ENCODE measurements around the gene HEXD. TPM values are rescaled to one million over a fixed set of nuclear protein-coding genes. Genes with fewer than 3 reads are reported as not detected.

Gene HEXD
- polyA plus RNA-seq, 3 donors, result 25.8 to 29.9 (median 28.5) TPM

DNA sequence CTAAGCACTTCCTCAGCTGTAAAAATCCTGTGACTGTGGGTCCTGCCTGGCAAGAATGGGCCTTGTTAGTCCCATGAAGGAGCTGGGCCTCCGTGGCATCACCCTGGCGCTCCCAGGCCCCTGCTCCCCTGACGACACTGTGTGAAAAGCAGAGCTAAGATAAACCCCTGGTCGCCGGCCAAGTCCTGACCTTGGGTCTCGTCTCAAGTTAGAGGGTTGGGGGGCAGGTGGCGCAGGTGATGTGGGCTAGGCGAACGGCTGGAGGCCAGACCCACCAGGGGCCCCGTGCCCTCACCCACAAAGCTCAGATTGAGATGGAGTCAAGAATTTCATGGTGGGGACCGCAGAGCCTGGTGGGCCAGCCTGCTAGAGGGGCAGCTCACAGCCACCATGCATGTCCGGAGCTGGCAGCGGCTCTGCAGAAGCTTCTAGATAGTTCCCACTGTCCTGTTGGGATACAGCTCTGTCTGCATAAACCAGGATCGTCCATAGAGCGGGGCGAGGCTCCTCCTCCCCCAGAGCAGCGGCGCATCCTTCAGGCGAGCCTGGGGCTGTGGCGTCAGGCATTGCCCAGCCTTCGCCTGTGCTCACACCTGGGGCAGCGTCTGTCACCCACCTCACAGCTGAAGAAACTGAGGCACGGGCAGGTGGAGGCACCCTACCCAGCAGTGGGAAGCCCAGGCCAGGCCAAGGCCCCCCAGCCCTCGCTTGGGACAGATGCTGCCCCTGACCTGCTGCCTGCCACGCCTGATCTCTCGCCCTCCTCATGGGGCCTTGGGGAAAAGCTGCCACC is 20.4 kb downstream of the HEXD start:
- no peak for DNase-seq (ENCODE audit: low read depth in 3 of 3, low spot score in 2 of 3)

DNA sequence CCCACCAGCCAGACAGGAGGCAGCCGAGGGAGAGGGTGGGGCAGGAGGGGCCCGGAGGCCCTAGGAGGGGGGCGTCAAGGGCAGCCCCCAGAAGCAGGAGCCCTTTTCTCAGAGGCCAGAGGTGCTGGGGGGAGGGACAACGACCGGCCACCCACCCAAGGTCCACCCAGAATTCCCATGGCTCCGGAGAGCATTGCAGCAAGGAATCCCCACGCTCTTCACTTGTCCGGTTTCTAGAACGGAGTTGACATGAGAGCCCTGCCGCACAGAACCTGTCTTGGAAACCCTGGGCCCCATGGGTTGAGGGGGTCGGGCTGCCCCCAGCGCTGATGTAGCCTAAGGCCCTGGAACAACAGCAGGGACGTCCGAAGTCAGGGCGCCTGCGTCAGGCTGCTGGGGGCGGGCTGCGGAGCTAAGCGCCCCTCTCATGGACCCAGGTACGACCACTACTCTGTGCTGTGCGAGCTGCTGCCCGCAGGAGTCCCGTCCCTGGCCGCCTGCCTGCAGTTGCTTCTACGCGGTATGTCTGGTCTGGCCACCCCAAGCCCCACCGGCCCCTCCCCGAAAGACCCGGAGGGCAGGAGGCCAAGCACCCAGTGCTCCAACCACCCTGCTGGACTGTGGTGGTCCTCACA is 21.2 kb downstream of the HEXD start:
- no peak for DNase-seq (ENCODE audit: low read depth in 3 of 3, low spot score in 2 of 3)

DNA sequence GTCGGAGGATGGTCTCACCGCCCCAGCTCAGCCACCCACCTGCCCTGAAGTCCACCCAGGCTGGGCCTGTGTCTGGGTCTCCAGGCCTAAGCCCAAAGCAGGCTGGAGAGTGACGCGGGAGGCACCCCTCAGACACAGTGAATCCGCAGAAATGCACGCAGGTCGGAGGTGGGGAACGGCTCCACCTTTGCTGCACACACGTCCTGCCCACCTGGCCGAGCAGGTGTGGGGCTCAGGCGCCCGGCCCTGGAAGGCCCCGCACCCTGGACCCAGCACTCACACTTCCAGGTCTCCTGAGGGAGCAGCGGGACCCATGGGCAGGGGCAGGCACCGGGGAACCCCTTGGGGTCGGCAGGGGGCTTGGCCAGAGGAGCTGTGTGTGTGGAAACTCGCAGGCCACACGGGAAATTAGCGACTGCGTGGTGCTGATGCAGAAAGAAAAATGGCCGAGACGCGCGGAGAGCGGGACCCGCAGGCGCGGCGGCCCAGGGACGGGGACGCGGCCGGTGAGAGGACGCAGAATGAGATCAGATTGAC is 21.8 kb downstream of the HEXD start:
- DNase-seq (ENCODE audit: low read depth in 3 of 3, low spot score in 2 of 3), result no peak

DNA sequence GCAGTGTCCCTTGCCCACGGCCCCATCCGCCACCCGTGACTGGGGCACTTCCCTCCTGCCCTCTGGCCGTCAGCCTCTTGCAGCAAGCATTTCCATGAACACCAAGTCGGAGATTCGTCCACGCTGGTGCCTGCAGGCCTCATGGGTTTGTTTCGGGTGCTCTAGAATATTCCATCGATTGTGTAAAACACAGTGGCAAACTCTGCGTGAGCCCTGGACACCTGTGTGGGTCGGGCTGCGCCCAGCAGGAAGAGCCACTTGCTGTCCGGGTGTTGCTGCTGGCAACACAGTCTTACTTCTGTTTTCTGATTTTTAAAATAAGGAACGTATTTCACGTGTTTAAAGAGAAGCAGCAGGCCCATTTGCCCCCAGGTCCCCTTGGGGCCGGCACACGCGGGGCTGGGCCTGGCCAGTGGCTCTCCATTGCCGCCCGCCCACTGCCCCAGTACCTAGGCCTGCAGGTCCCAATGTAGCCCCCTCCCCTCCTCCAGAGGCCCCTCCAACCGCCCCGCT is 22.4 kb downstream of the HEXD start:
- DNase-seq (ENCODE audit: low read depth in 3 of 3, low spot score in 2 of 3), result no peak

DNA sequence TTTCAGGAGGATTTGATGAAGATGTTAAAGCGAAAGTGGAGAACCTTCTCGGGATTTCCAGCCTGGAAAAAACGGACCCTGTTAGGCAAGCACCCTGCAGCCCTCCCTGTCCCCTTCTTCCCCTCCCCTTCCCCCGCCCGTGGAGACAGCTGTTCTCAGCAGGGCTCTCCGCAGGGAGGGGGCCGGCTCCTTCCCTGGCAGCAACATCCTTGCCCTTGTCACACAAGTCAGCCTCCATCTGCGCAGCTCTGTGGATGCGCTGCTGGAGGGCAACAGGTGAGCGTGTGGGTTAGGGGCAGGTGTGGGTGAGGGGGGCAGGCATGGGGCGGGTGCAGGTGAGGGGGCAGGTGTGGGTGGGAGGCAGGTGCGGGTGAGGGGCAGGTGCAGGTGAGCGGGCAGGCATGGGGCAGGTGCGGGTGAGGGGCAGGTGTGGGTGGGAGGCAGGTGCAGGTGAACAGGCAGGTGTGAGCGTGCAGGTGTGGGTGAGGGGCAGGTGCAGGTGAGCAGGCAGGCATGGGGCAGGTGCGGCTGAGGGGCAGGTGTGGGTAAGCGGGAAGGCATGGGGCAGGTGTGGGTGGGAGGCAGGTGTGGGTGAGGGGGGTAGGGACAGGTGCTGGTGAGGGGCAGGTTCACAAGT is 23.0 kb downstream of the HEXD start:
- no peak for DNase-seq (ENCODE audit: low read depth in 3 of 3, low spot score in 2 of 3)

DNA sequence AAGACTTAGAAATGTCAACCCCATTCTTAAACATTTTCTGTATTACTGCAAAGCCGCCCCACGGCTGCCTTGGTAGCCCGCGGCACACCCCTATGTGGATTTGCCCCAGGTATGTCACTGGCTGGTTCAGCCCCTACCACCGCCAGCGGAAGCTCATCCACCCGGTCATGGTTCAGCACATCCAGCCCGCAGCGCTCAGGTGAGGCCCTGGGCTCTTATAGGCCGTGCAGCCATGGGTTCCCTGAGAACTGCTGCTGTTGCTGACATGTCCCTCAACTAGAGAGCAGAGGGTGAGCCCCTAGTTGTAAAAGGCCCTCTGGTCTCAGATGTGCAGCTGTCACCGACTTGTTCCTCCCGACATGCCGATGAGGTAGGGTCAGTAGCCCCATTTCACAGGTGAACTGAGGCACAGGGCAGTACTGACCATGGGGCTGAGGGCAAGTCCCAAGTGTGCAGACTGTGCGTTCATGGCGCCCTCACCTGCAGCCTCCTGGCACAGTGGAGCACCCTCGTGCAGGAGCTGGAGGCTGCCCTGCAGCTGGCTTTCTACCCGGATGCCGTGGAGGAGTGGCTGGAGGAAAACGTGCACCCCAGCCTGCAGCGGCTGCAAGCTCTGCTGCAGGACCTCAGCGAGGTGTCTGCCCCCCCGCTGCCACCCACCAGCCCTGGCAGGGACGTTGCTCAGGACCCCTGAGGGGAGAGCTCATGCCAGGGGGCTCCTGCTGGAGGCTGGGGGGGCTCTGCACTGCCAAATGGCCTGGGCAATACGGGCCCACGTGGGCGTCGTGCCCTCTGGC is 23.7 kb downstream of the HEXD start:
- DNase-seq (ENCODE audit: low read depth in 3 of 3, low spot score in 2 of 3), result no peak

DNA sequence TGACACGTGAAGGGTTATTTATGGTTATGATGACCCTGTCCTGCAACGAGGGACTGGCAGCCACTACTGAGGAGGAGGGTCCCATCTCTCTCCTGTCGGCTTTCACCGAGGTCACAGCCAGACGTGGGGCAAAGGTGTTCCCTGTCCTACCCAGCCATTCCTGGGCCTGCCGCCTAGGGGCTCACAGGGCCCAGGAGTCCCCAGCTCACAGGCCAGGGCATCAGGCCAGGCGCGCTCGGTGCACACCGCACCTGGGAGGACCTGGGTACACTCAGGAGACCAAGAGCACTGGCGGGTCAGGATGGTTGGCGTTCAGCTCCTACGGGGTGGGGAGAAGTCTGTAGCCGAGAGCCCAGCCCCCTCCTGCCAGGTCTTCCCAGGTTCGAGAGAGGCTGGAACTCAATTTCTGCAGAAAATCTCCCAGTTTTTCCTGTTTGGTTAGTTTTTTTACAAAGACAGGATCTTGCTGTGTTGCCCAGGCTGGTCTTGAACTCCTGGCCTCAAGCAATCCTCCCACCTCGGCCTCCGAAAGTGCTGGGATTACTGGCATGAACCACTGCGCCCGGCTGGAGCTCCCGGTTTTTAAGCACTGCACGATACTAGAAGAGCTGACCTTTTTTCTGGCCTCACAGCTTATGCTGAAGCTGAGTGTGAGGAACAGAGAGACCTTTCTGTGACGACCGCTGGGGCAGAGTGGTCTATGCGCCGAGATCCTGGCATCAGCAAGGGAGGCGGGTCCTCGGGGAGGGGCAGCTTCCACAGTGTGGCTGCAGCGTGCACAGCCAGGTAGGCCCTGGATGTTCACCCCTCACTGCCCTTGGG is 24.7 kb downstream of the HEXD start:
- no peak for DNase-seq (ENCODE audit: low read depth in 3 of 3, low spot score in 2 of 3)

DNA sequence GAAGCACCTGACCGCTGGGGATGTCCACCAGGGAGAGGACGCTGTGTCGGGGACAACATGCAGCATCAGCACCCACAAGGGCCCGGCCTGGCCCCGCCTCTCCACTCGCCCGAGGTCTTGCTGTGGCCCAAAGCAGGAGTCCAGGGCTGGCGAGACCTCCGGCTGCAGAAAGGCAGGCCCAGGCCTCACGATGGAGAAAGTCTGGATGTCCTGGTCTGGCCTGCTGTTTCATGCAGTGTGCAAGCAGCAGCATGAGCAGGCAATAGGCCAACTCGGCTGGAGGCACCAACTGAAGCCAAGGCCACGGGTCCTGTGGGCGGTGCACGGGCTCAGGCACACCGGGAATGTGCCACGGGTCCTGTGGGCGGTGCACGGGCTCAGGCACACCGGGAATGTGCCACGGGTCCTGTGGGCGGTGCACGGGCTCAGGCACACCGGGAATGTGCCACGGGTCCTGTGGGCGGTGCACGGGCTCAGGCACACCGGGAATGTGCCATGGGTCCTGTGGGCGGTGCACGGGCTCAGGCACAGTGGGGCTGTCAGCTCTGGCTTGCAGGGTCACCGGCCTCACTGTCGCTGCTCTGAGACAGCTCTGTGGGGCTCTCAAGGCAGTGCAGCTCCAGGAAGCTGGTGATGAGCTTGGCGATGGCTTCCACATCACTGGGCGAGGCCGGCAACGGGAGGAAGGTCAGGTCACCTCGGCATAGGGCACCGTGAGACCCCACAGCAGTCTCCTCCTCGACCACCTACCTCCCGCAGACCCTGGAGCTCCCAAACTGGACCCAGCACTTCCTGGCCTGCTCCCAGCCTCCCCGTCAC is 25.5 kb downstream of the HEXD start:
- DNase-seq (ENCODE audit: low read depth in 3 of 3, low spot score in 2 of 3), result no peak

DNA sequence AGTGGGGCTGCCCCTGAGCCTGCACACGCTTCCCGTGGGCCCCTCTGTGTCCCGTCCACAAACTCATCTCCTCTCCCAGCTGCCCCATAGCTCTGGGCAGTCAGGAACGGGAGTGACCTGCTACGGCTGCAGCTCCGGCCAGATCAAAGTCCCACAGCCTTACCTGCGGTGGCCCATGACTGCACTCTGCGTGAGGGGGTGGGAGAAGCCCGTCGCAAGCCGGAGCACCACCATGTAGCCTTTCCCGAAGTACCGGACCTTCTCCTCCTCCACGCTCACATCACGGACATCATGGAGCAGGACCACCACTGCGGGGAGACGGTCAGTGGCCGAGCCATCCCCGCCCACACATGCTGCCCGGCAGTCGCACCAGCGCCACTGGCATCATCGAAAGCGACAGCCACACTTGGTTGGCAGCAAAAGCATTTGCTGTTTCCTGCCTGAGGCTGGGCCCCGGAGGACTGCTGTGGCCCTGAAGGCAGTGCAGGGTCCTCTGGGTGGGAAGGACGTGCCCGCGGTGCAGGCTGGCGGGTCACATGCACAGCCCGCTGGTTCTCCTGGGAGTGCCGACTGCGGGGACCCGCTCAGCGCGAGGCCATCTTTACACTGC is 26.2 kb downstream of the HEXD start:
- DNase-seq (ENCODE audit: low read depth in 3 of 3, low spot score in 2 of 3), result no peak

DNA sequence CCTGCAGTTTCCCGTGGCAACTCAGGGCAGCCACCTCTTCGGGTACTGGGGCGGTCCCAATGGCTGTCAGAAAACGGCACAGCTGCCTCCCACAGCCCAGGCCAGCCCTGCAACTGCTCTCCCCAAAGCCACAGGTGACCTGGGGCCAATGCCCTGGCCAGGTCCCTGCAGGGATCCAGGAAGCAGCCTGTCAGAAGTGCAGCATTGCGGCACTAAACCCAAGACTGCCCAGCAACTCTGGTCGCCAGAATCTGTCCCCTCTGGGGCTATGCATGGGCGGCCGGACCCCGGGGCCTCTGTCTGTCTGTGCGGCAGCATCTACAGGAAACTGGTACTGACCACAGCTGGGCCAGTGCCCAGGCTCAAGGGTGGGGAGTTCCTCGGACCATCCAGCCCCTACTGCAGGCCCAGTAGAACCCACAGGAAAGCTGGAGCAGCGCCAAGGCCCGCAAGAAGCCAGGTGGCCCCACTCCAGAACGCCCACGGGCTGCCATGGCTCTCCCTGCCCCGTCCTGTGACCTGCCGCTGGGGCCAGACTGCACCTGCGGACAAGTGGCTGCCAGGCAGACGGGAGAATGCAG is 26.9 kb downstream of the HEXD start:
- DNase-seq (ENCODE audit: low read depth in 3 of 3, low spot score in 2 of 3), result no peak

DNA sequence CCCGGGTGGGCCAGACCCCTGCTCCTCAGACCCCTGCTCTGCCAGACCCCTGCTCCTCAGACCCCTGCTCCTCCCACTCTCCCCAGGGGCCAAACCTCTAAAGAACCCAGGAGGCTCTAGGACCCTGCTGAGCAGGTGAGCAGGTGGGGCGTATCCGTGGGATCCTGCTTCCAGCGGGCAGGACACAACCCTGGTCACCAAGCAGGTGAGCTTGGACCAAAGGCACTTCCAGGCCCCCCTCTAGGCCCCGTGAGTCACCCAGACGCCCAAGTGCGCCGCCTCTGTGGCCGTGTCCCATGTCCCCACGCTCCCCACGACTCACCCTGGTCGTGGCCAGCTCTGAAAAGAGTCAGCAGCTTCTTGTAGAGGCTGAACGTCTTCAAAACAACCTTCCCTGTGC is 27.4 kb downstream of the HEXD start:
- no peak for DNase-seq (ENCODE audit: low read depth in 3 of 3, low spot score in 2 of 3)

DNA sequence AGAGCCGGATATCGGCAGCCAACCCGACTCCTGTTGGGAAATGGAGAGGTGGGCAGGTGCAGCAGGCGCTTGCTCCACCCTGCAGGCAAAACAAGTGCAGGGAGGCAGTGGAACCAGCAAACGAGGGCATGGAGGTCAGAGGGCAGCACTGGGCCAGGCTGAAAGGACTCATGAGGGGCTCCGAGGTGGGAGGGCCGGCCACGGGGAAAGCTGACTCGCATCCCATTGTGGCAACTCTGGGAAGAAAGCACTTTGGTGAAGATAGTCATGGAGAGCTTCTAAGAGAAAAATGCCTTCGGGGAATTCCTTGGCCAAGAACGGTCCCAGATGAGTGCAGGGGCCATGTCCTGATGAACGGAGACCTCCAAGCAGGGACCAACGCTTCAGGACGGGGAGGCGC is 28.0 kb downstream of the HEXD start:
- no peak for DNase-seq (ENCODE audit: low read depth in 3 of 3, low spot score in 2 of 3)

DNA sequence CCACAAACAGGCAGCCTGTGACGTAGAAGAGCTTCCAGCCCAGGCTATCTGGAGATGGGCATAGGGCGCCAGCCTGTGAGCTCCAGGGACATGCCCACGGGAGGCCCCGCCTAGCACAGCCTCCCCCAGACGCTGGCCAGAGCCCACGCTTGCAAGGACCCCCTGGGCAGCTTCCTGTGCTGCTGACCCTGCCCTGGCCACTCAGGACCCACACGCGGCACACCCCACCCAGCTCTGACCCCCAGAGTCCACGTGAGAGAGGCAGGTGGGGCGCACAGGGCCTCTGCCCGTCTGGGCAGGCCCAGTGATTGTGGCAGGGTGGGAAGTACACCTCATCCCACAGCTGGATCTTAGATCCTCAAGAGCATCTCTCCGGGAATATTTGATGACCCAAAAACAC is 28.5 kb downstream of the HEXD start:
- DNase-seq (ENCODE audit: low read depth in 3 of 3, low spot score in 2 of 3), result no peak

DNA sequence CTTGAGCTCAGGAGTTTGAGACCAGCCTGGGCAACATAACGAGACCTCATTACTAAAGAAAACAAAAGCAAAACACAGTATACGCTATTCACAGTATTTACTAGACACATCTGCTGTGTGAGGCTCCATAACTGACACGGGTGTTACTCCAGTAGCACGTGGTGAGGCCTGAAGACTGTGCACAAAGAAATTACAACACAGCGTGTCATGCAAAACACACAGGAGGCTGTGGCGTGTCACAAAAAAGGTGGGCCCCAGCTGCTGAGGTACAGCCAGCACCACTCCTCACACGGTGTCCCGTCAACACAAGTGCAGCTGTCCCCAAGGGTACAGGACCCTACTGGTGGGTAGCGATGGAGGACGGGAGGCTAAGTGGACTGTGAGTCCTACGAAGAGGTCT is 29.7 kb downstream of the HEXD start:
- DNase-seq (ENCODE audit: low read depth in 3 of 3, low spot score in 2 of 3), result no peak

DNA sequence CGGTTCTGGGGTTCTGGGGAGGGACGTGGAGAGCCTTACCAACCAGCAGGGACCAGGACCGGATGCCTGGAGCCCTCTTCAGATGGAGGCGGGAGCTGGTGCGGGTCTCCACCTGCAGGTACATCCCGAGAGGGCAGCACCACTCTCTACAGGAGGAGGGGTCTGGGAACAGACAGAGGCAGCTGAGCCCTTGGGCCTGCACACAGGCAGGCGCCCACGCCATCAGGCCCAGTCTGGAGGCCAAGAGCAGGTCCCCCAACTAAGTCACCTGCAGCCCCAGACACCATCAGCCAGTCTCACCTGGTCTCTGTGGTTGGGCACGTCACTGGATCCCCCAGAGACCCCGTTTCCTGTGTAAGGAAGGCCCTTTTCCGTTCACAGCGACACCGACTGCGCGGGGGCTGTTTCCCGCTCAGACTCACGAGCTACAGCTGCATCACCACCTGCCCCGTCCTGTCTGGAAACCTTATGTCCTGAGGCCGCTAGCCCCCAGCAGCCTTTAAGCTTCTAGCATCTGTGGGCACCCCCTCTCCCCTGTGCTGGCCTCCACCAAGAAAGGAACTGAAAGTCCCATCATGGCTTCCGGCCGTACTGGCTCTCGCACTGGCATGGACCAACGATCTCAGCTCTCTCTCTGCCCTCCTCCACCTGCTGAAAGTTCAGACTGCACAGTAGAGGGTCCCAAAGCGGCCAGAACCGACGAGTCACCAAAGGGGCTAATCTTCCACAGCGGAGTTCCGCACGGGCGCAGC is 31.2 kb downstream of the HEXD start:
- no peak for DNase-seq (ENCODE audit: low read depth in 3 of 3, low spot score in 2 of 3)

DNA sequence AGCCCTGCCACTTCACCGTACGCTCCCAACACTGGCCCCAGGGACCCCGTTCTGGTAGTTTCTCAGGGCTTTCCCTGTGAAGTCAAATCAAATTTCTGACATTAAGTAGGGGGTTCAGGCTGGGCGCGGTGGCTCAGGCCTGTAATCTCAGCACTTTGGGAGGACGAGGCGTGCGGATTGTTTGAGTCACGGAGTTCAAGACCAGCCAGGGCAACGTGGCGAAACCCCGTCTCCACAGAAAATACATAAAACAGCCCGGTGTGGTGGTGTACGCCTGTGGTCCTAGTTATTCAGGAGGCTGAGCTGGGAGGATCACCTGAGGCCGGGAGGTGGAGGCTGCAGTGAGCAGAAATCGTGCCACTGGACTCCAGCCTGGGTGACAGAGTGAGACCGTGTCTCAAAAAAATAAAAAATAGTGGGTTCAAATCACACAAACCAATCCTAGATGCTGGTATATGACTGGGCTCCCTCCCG is 31.8 kb downstream of the HEXD start:
- no peak for DNase-seq (ENCODE audit: low read depth in 3 of 3, low spot score in 2 of 3)

DNA sequence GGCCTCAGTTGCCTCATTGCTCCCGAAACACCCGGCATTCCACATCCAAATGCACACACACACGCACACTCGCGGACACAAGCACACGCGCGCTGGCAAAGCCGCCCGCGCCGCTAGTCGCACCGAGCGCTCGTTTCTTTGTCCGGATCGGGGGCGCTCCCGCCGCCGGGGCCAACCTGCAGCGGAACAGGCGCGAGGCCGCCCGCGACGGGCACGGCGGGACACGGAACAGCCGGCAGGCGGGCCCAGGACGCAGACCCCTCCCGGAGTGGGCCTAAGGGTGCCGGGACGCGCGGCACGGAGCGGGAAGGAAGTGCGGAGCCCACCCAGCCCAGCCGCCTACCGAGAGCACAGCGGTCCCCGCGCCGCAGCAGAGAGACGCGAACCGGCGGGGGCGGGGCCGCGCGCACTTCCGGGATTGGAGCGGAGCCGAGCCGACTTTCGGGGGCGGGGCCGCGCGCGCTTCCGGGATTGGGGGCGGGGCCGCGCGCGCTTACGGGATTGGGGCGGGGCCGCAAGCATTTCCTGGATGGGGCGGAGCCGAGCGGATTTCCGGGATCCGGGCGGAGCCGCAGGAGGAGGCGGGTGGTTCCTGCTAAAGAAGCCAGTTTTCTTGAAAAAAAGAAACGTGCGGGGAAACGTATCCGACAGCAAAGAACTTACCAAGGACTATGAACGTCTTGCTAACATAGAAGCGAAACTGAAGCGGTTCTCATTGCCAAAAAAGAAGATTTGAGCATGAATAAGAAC is 32.4 kb downstream of the HEXD start, which contains the start of gene CYBC1:
Gene CYBC1 (minus strand): TSS at position 396 of the 750 bp plus-strand sequence. CDS start 1,498 bp downstream, outside the sequence.
- peak in 2 of 3 donors; percentile 80 to 84 for DNase-seq (ENCODE audit: low read depth in 3 of 3, low spot score in 2 of 3)

All from right renal cortex interstitium (tissue), 3 donors.